GM18508 (cell line): ENCODE measurements around the gene DNM1.

ENCODE experiments used
- ATAC-seq: cut with Tn5 transposase; IDR thresholded peaks from one replicate; pipeline ENCODE4 v1.9.1; 2021; ENCODE audit warnings: moderate number of reproducible peaks; ENCODE audit not compliant: insufficient read depth, unreplicated experiment

The DNM1 gene

DNA sequence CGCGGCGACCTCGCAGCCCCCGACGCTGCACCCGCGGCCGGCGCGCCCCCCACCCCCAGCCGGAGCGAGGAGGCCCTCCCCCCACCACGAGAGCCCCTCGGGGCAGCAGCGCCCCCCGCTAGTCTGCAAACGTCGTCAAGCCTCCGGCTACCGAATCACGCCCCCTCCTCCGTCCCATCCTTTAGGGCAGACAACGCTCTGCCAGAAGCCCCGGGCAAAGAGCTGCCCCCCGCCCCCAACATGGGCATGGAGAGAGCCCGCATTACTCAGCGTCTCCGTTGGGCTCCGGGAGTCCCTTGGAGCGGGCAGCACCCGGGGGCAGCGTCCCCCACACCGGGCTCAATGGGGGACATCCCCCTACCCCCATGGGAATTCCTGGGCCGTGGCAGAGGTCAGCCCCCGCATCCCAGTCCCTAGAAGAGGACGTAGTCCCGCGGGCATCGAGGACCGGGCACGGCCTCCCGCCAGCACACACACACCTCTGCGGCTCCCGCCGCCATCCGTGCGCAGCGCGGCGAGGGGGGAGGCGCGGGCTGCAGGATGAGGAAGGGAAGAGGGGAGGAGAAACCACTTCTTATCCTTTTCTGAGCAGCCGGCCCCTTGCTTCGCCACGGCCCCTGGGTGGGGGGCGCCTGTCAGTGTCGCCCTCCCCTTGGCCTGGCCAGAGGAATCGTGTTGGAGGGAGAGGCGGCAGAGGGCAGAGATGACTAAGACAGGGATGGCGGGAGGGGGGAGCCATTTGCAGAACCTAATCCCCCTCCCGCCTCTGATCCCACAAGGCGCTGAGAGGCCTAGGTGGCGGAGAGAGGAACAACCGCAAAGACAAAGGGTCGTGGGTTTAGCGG is 750 bp downstream of the DNM1 start:
- no peak for ATAC-seq

DNA sequence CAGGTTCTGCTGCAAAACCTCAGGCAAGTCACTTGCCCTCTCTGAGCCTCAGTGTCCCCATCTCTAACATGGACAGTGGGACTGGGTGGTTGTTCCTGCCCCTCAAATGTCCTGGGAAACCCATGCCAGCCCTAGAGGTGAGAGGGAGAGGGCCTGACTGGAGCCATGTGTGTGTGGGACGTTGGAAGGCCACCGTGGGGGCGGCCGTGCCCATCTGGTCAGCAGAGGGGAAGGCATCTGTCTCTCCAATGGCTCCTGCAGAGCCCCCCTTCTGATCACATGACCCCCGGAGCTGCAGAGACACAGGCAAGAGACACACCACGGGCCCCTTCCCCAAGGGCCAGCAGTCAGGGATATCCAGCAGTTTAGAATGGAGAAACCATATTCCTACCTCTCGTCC is 1.7 kb downstream of the DNM1 start:
- no peak for ATAC-seq

DNA sequence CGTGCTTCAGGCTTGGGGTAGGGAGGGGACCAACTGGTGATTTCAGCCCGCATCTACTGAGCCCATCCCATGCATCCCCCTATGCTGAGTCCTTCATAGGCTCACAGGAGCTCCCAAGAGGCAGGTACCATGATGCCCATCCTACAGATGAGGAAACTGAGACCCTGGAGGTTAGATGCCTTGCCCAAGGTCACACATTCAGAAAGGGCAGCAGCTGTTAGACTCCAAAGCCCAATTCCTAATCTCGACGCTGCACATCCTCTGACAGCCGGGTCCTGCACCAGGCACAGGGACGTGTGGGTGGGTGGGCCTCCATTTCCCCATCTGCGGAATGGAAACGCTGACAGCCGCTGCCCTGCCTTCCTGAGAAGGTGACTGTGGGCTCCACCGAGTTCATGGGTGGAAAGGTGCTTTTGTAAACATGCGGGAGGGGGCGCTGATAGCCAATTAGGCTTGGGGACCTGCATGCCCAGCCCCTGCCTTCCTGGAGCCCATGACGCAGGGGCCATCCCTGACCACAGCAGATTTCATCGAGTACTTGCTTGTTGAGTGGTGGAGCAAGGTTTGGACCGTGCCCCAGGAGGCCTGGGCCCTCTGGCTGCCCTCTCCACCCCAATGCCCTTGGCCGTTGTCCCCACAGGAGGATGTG is 2.2 kb downstream of the DNM1 start:
- ATAC-seq: no peak

DNA sequence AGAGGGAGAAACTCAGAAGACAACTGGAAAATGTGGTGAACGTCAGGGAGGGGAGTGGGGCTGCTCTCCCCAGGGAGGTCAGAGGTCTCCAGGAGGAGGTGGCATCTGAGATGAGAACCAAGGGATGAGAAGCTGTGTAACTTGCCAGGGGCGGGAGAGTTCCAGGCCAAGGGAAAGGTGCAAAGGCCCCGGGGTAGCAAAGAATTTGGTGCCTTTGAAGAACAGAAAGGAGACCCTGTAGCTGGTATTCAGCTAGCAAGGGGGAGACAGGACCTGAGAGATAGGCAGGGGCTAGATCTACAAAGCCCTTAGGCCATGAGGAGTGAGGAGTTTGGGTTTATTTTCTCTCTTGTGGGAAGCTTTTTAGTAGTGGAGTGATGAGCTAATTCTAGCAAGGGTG is 3.3 kb downstream of the DNM1 start:
- no peak for ATAC-seq

DNA sequence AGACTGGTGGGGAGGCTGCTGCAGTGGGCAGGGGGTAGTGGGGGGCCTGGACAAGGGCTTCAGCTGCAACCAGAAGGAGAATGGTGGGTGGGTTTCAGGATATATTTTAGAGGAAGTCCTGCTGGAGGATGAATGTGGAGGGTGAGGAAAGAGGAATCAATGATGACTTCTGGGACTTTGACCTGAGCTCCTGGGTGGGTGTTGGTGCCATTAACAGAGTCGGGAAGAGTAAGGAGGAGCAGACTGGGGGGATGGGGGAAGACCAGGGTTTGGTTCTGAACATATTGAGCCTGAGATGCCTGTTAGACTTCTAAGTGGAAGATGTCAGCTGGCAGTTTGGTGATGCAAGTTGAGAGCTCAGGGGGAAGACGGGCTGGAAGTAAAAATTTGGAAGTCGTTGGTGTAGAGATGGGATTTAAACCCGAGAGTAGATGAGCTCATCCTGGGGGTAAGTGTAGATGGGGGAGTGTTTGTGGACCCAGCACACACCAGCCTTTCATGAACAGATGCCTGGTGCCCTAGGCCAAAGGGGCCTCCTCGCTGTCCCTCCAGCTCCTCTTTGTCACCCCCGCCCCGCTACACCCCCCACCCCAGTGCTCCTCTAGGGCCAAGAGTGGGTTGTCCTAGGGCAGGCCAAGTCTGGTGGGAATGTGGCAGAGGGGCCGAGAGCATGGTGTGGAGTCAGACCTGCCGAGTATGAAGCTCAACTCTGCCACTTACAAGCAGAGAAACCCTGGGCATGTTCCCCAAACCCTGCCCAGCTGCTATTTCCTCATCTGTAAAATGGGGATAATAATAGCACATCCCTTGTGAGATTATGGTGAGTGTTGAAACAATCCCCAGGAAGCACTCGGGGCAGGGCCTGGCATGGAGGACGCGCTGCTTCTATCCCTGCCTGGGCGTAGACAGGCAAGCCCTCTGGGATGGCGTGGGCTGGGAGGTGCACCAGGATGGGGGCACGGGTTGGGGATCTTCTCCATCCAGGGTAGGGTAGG is 4.0 kb downstream of the DNM1 start:
- no peak for ATAC-seq

DNA sequence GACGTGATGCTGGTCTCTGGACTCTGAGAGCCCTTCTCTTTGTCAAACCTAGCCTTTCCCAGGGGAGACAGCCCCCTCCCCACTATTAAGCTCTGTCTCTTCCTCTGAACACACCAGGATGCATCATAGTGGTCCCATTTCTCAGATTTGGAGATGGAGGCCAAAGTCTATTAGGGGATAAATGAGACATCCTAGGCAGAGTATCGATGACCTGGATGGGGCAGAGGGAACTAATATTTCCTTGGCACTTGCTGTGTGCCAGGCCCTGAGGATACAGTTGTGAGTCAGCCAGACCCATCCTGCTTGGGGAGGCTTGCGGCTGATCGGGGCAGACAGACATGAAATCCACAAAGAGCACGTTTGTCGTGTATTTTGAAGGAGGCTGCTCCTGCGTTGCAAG is 5.2 kb downstream of the DNM1 start:
- no peak for ATAC-seq

DNA sequence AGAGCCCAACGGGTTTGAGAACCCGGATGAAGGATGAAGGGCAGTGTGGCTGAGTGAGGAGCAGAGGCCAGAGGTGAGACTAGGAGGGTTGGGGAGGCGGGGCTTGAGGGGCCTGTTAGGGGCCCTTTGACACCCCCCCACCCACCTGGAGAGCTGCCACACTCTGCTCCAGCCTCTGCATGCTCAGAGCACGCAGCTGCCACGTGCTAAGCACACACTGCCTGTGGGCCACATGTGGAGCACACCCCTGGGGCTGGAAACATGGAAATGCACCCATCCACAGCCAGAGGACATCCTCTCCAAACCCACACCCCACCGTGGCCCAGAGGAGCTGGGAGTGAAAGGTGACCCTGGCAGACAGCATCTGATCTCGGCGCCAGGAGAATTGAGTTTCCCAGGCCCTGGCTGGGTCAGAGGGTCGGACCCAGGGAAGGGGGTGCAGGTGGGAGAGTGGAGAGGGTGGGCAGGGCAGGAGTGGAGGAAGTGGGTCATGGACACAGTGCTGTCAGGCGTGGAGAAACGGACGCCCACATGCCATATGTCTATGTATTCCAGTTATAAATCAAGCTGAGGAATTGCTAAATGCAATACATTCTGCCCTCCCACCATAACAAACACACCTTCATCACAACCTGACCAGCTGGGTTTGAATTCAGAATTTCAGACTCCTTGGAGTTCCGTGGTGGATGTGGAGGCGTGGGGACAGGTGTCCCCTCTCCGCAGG is 5.9 kb downstream of the DNM1 start:
- ATAC-seq: no peak

DNA sequence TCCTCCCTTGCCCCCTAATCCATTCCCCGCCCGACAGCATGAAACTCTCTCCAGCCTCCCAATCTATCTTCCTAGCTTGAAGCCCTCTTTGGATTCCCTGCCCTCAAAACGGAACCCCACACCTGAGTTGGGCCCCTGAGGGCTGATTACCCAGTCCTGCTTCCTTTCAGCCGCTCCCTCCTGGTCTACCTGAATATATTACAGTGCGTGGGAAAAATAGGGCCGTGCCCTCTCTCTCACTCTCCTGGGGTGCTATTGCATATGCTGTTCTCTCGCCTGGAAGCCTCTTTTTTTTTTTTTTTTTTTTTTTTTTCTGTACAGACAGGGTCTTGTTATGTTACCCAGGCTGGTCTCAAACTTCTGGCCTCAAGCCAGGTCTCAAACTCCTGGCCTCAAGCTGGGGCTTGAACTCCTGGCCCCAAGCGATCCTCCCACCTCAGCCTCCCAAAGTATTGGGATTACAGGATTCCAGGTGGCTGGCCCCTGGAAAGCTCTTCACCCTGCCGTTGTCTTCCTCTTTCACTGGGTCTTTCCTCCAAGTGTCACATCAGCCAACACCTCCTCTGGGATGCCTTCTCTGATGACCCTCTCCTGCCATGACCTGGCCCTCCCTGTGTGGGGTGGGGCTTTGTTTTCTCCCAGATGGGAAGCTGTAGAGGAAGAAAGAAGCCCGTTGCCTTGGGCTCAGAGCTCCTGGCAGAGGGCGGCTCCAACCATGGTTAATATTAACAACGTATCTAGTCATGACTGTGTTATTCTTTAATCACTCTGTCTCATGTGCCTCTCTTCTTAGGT is 8.2 kb downstream of the DNM1 start:
- no peak for ATAC-seq

DNA sequence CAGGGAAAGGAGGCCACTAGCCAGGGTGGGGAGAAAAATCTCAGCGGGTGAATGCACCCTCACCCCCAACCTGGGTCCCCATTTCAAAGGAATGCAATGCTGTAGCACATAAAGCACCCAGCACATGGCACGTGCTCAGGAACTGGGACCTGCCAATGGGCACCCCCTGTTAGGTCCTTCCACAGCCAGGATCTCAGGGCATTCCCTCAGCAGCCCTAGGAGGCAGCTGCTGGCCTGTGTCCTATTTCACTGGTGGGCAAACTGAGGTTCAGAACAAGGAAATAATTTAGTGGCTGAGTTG is 8.8 kb downstream of the DNM1 start:
- ATAC-seq: no peak

DNA sequence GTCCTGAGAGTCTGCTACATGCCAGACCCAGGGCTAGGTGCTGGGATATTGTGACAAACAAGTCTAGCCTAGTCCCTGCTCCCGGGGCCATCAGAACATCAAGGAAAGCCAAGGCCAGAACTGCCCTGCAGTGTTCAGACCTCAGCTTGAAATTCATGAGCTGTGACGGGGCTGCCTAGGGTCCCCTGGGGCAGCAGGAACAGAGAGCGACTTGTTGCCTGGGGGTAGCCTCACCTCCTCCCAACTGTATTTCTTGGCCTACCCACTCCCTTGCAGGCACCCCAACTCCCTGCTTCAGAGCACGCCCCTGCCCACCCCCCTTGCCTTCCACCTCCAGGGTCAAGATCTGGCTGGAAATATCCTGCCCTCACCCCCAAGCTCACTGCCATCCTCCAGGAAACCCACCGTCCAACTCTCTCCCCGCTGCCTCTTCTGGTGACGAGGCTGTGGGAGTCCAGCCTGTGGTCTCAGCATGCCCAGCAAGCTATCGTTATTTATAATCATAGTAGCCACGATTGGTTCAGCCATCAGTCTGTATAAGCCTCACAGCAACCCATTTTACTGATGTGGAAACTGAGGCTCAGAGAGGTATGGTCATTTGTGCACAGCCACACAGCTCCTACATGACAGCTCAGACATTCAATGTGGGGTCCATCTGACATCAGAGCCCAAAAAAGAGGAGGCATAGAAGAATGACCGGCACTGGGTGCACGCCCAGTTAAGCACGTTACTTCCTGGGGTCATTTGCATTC is 10.7 kb downstream of the DNM1 start:
- ATAC-seq: no peak

DNA sequence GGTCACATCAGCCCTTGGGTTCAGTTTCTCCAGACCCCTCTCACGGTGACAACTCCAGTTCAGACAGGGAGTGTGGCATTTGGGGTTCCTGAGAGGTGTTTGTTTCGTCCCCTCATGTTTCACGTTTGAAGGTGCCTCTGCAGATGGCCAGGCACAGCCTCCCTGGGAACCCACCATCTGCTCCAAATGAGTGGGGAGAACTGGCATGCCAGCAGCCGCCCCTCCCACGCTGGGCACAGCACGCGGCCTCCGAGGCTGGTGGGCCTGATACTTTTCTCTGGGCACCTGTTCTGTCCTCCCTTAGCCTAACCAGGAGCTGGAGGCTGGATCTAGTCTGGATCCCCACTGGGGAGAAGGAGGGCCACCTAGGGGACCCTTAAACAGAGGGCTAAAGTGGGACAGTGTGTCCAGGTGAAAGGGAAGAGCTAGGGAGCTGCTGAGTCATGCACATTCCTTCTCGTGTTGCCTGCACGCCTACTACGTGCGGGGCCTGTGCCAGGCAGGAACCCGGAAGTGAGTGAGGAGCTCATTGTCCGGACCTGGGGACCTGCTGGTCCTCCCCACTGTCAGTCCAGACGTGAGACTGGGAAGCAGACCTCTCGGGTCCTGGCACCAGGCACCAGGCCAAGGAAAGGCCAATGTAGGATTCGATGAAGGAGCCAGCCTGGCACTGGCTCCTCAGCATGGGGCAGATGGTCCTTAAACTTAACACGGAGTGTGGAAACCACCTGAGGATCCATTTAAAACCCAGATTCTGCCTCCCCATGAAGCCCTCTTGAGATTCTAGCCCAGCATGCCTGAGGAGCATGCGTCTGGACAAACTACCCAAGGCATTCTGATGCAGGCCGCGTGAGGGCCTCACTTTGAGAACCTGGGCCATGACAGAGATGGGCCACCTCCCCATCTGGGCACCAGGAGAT is 11.7 kb downstream of the DNM1 start:
- no peak for ATAC-seq

DNA sequence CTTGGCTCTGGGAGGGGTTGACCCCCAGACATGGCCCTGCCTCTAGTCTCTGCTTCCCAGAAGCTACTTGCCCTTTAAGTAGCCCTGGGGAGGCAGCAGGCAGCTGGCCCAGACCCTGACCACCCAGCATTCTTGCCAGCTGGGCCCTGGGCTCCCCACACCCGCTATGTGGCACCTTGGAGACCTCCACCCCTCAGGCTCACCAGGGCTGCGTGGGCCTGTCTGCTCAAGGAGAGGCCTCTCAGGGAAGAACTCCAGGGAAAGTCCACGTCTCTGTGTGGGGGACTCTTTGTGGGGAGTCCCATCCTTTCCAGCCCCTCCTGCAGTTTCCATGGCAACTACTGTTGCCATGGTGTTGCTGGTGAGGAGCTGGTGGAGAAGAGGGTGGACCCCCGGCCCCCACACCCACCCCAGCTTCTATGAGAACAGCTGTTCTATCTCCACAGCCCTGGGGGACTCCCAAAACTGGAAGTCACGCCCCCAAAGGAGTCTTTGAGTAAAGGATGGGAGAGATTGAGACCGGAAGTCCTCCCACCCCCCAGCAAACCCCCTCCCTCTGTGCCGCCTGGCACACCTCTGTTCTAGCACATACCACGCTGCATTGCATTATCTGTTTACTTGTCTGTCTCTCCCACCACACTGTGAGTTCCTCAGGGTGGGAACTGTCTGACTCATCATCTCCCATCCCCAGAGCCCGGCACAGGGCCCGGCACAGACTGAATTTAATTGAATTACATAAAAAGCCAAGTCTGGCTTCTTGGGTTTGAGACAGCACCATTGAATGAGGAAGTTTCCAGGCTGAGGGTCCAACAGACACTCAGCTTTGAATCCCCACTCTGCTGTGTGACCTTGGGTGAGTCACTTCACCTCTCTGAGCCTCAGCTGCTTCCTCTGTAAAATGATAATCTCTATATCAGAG is 12.6 kb downstream of the DNM1 start:
- no peak for ATAC-seq

DNA sequence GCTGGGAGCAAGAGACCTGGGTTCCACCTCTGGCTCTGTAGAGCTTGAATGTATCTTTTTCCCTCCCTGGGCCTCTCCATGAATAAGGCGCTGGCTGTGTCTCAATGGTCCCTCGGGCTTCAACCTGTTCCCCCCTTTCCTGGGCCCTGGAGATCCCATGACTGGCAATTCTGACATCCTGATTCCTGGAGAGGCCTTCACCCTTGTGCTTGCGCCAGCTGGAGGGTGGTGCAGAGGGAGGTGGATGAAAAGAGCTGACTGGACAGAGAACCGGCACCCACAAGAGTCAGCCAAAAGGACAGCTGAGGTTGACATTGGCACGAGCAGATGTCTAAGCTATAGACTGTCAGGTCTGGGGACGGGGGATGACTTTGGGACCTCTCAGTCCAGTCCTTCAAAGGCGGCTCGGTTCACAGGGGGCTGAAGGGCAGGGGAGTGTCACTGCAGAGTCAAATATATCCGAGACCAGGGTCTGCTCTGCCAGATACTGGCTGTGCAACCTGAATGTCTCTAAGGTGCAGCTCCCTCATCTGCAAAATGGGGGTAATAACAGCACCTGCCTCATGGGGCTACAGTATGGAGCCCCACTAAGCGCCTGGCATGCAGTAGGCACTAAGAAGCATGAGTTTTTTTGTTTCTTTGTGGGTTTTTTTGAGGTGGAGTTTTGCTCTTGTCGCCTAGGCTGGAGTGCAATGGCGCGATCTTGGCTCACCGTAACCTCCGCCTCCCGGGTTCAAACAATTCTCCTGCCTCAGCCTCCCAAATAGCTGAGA is 13.8 kb downstream of the DNM1 start:
- ATAC-seq: no peak

DNA sequence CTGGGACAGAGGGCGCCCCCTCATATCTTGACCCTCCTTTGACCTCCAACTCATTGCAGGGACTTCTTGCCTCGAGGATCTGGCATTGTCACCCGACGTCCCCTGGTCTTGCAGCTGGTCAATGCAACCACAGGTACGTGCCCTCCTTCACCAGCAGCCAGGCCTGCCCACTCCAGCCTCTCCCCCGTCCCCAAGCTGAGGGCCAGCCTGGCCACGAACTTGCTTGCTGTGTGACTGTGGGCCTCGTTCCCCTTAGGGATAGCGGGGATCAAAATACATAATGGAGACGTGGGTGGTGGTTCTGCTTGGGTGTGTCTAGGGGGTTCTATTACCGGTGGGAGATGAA is 15.0 kb downstream of the DNM1 start:
- ATAC-seq: no peak

DNA sequence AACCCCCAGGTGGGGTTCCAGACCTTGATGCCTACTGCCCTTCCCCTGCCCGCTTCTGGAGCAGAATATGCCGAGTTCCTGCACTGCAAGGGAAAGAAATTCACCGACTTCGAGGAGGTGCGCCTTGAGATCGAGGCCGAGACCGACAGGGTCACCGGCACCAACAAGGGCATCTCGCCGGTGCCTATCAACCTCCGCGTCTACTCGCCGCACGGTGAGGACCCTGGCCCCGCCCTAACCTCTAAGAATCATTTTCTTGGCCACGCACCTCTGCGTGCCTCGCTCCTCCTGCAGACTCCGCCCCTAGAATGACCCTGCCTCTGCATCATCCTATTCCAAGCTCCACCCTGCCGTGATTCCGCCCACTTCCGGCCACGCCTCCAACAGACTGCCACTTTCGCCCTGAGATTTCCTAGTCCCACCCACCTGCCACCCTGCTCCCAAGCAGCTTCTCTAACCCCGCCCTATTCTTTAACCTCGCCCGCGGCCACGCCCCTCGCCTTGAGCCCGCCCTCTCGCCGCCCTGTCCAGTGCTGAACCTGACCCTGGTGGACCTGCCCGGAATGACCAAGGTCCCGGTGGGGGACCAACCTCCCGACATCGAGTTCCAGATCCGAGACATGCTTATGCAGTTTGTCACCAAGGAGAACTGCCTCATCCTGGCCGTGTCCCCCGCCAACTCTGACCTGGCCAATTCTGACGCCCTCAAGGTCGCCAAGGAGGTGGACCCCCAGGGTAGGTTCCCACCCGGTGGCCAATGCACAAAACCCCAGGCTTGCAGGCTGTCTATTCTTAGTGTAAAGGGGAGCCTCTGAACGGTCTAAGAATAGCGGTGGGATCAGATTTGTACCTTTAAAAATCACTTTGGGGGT is 15.6 kb downstream of the DNM1 start:
- ATAC-seq: peak; percentile 65
